Stimulated activated naive CD8-positive, alpha-beta T cell treated with anti-CD3 and anti-CD28 coated beads, Interleukin-15, Interleukin-2, amounts not matched to agents 100 ng/mL and 50 ng/mL, for 24 hours (primary cell): ENCODE results near the gene DIPK1B.
"Not testable (repeated sequence)": the region's sequence is repeated elsewhere in the genome, so short reads cannot be mapped to it uniquely, and the experiment has no call there.

ENCODE experiments used
- H3K27ac Mint-ChIP-seq: one replicate; pipeline ENCODE4 v1.8.0; 2021; ENCODE audit warnings: mild to moderate bottlenecking, mixed read lengths
- H3K27me3 Mint-ChIP-seq: one replicate; pipeline ENCODE4 v1.8.0; 2021; ENCODE audit warnings: mixed read lengths
- H3K36me3 Mint-ChIP-seq: one replicate; pipeline ENCODE4 v1.8.0; 2021; ENCODE audit warnings: low read depth, mixed read lengths
- H3K4me1 Mint-ChIP-seq: one replicate; pipeline ENCODE4 v1.8.0; 2021; ENCODE audit warnings: low read depth, mixed read lengths
- H3K4me3 Mint-ChIP-seq: one replicate; pipeline ENCODE4 v1.8.0; 2021; ENCODE audit warnings: mild to moderate bottlenecking, mixed read lengths
- H3K9me3 Mint-ChIP-seq: one replicate; pipeline ENCODE4 v1.8.0; 2021; ENCODE audit warnings: mixed read lengths

Gene DIPK1B

DNA sequence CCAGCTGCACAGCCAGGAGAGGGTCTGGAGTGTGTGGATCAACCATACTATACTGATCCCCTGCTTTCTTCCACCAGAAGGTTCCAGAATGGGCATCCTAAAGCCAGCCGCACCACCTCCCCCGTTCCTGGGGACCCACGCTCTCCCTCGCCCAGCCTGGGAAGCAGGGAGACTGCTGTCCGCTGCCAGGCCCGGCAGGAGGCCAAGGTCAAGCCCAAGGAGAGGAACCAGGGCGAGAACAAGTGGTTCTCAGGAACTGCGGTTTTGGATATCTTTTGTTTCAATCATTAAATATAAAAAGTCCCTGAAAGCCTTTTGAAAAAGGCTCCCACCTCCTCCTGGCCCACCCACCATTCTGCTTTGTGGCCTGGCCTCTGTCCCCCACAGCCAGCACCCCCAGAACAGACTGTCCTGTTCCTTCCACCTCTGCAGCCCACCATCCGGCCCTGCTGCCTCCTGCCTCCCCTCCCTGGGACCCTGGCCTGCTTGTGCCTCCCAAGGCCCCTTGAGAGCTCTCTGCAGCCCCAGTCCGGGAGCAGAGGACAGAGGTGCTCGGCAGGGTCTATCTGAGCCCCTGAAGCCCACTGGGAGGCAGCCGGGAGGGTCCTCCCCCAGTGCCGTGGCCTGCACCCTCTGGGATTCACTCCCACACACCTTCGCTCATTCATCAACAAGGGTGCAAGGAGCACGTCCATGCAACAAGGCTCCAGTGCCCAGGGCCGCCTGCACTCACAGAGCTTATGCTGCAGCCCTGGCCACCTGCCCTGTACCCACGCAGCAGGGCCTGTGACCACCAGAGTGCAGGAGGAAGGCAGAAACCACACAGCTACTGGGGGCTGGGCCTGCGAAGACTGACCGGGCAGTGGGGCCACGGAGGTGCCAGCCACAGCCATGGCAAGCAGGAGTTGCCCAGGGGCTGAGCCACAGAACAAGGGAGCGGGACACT, 36.6 kb downstream of the DIPK1B start:
- Mint-ChIP-seq H3K4me3 (no peak overlapping the region), H3K9me3 (peaks cover 15% of the 10 kb centered on the region), H3K27me3 (peaks cover 12% of the 10 kb centered on the region), H3K27ac (no peak overlapping the region), H3K4me1 (peaks cover 22% of the 10 kb centered on the region), H3K36me3 (peaks cover 11% of the 10 kb centered on the region)

DNA sequence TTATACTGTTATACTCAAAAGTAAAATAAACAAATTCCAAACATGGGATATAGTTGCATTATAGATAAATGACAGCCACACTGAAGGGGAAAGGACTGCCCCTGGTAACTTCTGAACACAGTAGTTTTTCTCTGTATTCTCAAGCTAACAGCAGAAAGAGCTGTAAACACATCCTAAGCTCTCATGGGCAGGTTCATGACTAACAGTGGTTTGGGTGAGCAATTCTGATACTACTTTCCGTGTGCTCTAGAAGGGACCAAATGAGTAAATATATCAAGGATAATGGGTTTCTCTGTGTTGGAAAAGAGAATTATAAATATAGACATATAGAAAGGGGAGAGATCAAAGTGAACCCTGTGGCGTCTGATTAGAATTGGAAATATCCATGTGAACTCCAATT, 38.2 kb downstream of the DIPK1B start:
- H3K27me3 Mint-ChIP-seq = peaks cover 12% of the 10 kb centered on the region
- H3K9me3 Mint-ChIP-seq = peaks cover 15% of the 10 kb centered on the region
- H3K27ac Mint-ChIP-seq = no peak overlapping the region
- peaks cover 11% of the 10 kb centered on the region for H3K36me3 Mint-ChIP-seq
- H3K4me1 Mint-ChIP-seq = peaks cover 22% of the 10 kb centered on the region
- no peak overlapping the region for H3K4me3 Mint-ChIP-seq

DNA sequence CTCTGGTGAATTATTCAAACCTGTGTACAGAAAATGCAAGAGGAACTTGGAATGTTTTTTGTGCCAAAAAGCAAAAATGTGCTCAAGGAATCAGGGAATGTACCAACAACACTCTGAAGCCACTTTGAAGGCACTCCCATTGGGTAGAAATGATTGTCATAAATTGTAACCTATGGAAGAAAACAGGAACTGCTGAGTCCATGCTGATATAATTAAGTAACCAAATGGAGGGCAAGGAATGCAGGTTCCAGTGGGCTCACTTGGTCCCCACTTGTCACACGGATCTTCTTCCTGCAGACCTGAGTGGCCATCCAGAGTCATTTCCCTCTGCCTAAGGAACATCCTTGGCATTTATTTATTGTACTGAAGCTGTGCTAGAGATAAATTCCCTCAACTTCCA, 38.9 kb downstream of the DIPK1B start:
- no peak overlapping the region for H3K27ac Mint-ChIP-seq
- H3K36me3 Mint-ChIP-seq = peaks cover 11% of the 10 kb centered on the region
- peaks cover 15% of the 10 kb centered on the region for H3K27me3 Mint-ChIP-seq
- no peak overlapping the region for H3K4me3 Mint-ChIP-seq
- H3K4me1 Mint-ChIP-seq = peaks cover 22% of the 10 kb centered on the region
- H3K9me3 Mint-ChIP-seq = peaks cover 15% of the 10 kb centered on the region

DNA sequence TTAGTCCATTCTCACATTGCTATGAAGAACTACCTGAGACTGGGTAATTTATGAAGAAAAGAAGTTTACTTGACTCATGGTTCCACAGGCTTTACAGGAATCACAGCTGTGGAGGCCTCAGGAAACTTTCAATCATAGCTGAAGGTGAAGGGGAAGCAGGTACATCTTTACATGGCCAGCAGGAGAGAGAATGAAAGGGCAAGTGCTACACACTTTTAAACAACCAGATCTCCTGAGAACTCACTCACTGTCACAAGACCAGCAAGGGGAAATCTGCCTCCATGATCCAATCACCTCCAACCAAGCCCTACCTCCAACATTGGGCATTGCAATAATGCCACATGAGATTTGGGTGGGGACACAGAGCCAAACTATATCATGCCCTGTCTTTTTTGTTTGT, 39.4 kb downstream of the DIPK1B start:
- no peak overlapping the region for H3K27ac Mint-ChIP-seq
- H3K9me3 Mint-ChIP-seq = peaks cover 15% of the 10 kb centered on the region
- peaks cover 22% of the 10 kb centered on the region for H3K4me1 Mint-ChIP-seq
- peaks cover 15% of the 10 kb centered on the region for H3K27me3 Mint-ChIP-seq
- peaks cover 11% of the 10 kb centered on the region for H3K36me3 Mint-ChIP-seq
- H3K4me3 Mint-ChIP-seq = no peak overlapping the region

DNA sequence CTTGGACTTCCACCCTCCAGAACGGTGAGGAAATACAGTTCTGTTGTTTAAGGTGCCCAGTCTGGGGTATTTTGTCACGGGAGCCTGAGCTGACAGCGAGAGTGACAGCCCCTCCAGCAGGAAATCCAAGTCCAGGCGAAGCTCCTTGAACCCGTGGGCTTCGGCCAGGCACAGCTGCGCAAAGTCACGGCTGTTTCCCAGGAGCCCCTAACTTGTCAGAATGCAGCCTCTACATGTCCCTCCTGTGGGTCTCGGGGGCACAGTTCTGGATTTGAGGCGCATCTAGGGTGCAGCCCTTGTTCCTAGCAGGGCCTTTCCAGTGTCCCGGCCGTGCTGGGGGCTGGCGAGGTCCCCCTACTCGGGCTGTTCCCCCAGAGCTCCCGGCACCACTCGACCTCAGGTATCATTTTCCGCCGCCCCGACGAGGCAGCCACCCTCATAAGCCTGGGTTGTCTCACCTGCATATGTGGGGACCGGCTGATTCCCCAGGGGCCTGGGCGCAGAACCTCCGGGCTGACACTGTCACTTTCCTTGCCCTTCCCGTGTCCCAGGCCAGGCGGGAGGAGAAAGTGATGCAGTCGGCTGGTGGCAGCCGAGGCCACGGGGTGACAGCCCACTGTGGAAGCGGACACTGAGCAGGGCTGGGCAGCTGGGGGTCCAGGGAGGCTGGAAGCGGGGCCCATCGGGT, 41.1 kb downstream of the DIPK1B start:
- H3K27ac Mint-ChIP-seq = no peak overlapping the region
- peaks cover 17% of the 10 kb centered on the region for H3K4me1 Mint-ChIP-seq
- H3K36me3 Mint-ChIP-seq = peaks cover 11% of the 10 kb centered on the region
- H3K4me3 Mint-ChIP-seq = no peak overlapping the region
- peaks cover 15% of the 10 kb centered on the region for H3K27me3 Mint-ChIP-seq
- H3K9me3 Mint-ChIP-seq = peaks cover 15% of the 10 kb centered on the region

DNA sequence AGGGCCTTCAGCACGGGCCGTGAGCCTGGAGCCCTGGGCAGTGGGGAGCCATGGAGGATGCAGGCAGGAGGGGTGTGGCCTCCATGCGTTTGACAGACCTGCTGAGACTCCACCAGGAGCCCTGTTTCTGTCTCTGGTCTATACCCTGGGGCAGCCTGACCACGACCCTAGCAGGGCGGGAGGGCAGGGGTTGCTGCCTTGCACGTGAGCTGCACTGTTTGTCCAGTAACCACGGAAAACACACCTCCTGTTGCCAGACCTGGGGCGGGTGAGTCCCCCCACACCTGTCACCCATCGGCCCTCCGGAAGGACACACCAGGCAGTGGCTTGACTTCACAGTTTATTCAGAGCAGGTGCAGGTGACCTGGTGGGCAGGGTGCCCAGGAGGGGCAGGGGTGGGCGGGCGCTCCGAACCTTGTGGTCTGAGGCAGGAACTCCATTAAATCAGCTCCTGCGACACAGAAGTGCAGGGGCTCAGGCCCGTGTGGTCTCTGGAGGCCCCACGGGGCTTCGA, 41.7 kb downstream of the DIPK1B start:
- Mint-ChIP-seq H3K4me1 (peaks cover 17% of the 10 kb centered on the region), H3K27me3 (peaks cover 15% of the 10 kb centered on the region), H3K36me3 (peaks cover 11% of the 10 kb centered on the region), H3K27ac (no peak overlapping the region), H3K9me3 (peaks cover 15% of the 10 kb centered on the region), H3K4me3 (no peak overlapping the region)

DNA sequence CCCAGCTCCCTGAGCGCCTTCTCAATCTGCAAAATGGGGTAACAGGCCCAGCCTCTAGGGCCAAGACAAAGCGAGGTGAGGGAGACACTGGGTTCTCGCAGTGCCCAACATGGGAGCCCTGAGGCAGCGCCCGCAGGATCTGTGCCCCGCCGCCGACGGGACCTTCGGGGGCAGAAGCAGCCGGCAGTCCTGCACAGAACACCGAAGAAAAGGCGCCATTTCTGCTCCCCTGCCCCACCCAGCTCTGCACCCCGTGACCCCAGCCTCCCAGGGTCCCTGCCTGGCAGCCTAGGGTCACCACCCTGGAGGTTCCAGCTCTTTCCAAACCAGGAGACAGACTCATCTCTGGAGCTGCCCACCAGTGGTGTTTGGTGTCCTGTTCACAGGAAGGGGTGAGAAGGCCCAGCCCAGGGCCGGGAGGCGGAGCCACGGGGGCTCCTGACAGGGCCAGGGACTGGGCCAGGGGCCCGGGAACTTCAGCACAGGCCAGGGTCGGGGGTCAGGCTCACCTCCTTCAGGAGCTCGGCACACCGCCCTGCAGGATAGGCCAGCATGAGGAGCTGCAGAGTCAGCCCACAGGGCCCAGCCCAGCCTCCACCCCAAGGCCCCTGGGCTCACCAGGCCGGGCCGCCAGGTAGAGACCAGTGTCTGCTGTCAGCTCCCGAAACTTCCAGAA, 42.4 kb downstream of the DIPK1B start:
- H3K36me3 Mint-ChIP-seq = peaks cover 11% of the 10 kb centered on the region
- no peak overlapping the region for H3K4me3 Mint-ChIP-seq
- no peak overlapping the region for H3K27ac Mint-ChIP-seq
- peaks cover 15% of the 10 kb centered on the region for H3K27me3 Mint-ChIP-seq
- peaks cover 11% of the 10 kb centered on the region for H3K4me1 Mint-ChIP-seq
- peaks cover 15% of the 10 kb centered on the region for H3K9me3 Mint-ChIP-seq

DNA sequence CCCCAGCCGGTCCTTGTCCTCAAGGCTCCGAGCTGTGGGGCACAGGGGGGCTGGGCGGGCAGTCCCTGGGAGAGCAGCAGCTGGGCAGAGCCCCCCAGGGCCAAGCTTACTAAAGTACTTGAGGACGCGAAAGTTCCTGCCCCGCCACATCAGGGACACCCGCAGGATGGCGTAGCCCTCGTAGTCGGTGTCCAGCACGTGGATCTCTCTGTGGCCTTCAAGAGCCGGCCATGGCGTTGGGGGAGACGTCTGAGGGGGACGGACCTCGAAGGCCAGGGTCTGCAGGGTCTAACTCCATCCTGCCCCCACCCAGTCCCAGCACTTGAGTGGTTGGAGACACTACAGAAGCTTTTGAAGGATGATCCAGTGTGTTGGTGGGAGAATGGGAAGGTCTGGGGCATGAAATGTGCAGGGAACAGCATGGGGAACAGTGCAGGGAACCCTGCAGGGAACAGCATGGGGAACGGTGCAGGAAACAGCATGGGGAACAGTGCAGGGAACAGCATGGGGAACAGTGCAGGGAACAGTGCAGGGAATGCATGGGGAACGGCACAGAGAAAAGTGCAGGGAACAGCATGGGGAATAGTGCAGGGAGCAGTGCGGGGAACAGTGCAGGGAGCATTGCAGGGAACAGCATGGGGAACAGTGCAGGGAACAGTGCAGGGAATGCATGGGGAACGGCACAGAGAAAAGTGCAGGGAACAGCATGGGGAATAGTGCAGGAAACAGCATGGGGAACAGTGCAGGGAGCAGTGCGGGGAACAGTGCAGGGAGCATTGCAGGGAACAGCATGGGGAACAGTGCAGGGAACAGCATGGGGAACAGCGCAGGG, 43.1 kb downstream of the DIPK1B start:
- peaks cover 15% of the 10 kb centered on the region for H3K9me3 Mint-ChIP-seq
- H3K4me1 Mint-ChIP-seq, H3K4me3 Mint-ChIP-seq, H3K27ac Mint-ChIP-seq: not testable (repeated sequence)
- H3K36me3 Mint-ChIP-seq = peaks cover 11% of the 10 kb centered on the region
- H3K27me3 Mint-ChIP-seq = peaks cover 15% of the 10 kb centered on the region

DNA sequence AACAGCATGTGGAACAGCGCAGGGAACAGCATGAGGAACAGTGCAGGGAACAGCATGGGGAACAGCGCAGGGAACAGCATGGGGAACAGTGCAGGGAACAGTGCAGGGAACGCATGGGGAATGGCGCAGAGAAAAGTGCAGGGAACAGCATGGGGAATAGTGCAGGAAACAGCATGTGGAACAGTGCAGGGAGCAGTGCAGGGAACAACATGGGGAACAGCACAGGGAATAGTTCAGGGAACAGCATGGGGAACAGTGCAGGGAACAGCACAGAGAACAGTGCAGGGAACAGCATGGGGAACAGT, 43.7 kb downstream of the DIPK1B start:
- H3K27me3 Mint-ChIP-seq = peaks cover 15% of the 10 kb centered on the region
- peaks cover 15% of the 10 kb centered on the region for H3K9me3 Mint-ChIP-seq
- H3K27ac Mint-ChIP-seq = no peak overlapping the region
- H3K4me1 Mint-ChIP-seq = peaks cover 4% of the 10 kb centered on the region
- peaks cover 11% of the 10 kb centered on the region for H3K36me3 Mint-ChIP-seq
- no peak overlapping the region for H3K4me3 Mint-ChIP-seq

DNA sequence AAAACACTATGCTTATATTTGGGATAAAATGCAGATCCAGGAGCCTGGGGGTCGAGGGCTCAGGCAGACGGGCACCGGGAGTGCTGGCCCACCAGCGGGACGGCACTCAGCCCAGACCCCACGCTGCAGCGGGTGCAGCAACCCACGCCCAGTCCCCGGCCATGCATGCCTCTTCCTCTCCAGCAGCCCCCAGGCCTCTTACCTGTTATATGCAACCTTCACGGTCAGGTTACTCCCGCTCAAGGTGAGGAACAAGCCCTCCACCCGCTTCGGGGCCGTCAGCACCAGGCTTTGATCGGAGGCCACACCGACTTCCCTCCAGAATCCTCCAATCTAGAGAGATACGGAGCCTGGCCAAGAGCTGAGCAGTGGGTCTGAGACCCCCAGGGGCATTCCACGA, 44.5 kb downstream of the DIPK1B start:
- peaks cover 11% of the 10 kb centered on the region for H3K27me3 Mint-ChIP-seq
- H3K36me3 Mint-ChIP-seq = peaks cover 5% of the 10 kb centered on the region
- H3K4me1 Mint-ChIP-seq = peaks cover 4% of the 10 kb centered on the region
- peaks cover 10% of the 10 kb centered on the region for H3K9me3 Mint-ChIP-seq
- H3K27ac Mint-ChIP-seq = no peak overlapping the region
- no peak overlapping the region for H3K4me3 Mint-ChIP-seq

DNA sequence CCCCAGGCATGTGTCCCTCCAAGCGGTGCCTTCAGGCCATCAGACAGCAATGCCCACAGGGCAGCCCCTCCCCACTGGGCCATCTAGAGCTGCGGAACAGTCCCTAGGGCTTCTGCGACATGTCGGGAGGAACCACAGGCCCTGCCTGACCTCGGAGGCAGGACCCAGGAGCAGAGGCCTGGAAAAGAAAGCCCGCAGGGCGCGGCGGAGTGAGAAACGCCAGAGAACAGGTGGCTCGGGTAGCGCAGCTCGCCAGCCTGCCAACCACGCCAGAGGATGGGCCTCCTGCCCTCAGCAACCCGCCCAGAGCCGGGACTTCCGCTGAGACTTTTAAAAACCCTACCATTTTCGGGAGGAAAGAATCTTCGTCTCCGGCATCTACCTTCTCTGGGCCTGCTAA, 45.0 kb downstream of the DIPK1B start:
- Mint-ChIP-seq H3K36me3 (peaks cover 3% of the 10 kb centered on the region), H3K27ac (no peak overlapping the region), H3K27me3 (peaks cover 8% of the 10 kb centered on the region), H3K9me3 (peaks cover 7% of the 10 kb centered on the region), H3K4me3 (no peak overlapping the region), H3K4me1 (peaks cover 4% of the 10 kb centered on the region)

DNA sequence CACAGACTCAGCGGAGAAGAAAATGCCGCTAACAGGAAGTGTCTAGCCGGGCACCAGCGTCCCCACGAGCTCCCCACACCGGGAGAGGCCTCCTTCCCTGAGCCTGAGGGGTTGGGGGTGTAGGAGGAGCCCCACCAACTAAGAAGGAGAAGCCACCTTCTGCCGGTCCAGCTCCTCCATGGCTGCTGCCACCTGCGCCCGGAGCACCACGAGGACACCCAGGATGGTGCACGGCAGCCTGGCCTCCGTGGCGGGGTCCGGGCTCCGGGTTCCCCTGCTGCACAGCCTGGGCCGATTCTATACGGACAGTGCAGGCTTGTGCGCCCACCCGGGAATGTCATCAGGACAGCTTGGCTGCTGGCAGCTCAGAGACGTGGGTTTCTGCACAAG, 45.4 kb downstream of the DIPK1B start:
- Mint-ChIP-seq H3K27ac (no peak overlapping the region), H3K9me3 (peaks cover 2% of the 10 kb centered on the region), H3K4me1 (peaks cover 4% of the 10 kb centered on the region), H3K27me3 (peaks cover 4% of the 10 kb centered on the region), H3K4me3 (no peak overlapping the region), H3K36me3 (no peaks in the 10 kb centered on the region)

DNA sequence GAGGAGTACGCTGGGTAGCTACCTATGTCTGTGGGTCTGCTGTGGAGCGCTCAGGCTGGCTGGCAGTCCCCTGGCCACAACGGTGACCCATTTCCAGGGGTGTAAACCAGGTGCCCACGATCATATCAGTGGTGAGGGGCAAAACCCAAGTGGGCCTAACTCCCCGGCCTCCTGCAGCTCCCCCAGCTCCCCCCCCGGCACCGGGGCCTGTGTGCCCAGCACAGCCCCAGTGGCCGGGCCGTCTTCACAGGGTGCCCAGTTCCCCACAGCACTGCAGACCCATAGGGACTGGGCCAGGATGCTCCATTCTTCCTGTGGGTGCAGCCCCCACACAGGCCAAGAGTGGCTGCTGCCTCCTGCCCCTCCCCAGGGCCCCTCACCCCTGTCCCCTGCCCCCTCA, 46.6 kb downstream of the DIPK1B start:
- no peak overlapping the region for H3K4me3 Mint-ChIP-seq

More for the DNA sequence above, 46.6 kb downstream of the DIPK1B start:
- Mint-ChIP-seq H3K4me1 (peaks cover 4% of the 10 kb centered on the region), H3K9me3 (no peaks in the 10 kb centered on the region), H3K27me3 (peaks cover 3% of the 10 kb centered on the region), H3K27ac (no peak overlapping the region), H3K36me3 (no peaks in the 10 kb centered on the region)
